HepG2 (cell line): ENCODE results near the gene MAGI1. TPM values are rescaled to one million over a fixed set of nuclear protein-coding genes. Genes with fewer than 3 reads are reported as not detected.

ENCODE experiments used
- BCL6 ChIP-seq: IDR thresholded peaks from 2 replicates; pipeline ENCODE4 v1.6.1; 2016; ENCODE audit warnings: missing genetic modification reagents, missing compliant biosample characterization
- CCDC6 ChIP-seq: sonication (generic); formaldehyde crosslinking; IDR thresholded peaks from 2 replicates; pipeline ENCODE4 v1.8.1; 2022; ENCODE audit warnings: mild to moderate bottlenecking, missing genetic modification reagents, moderate library complexity
- CREB1 ChIP-seq, 2 experiments: fragments of 450-650 bp in 1 of 2; IDR thresholded peaks; 2 replicates each; pipeline ENCODE4 v1.6.1; 2016 to 2017; ENCODE audit warnings: control low read depth in 1 of 2, mild to moderate bottlenecking in 1 of 2, missing compliant biosample characterization in 1 of 2, missing genetic modification characterization in 1 of 2
- CREM ChIP-seq, 2 experiments: sonication (generic) in 1 of 2; formaldehyde crosslinking in 1 of 2; IDR thresholded peaks; 2 replicates each; pipeline versions ENCODE4 v1.4.0 to v1.6.1; 2016 to 2020; ENCODE audit warnings: antibody characterized with exemption in 1 of 2, mild to moderate bottlenecking in 1 of 2, missing genetic modification reagents in 1 of 2
- DPF2 ChIP-seq: sonication (generic); formaldehyde crosslinking; IDR thresholded peaks from 2 replicates; pipeline ENCODE4 v1.4.0; 2020; ENCODE audit warnings: mild to moderate bottlenecking, low read depth, missing genetic modification reagents, borderline replicate concordance
- ETV5 ChIP-seq: IDR thresholded peaks from 2 replicates; pipeline ENCODE4 v1.6.1; 2018; ENCODE audit warnings: missing biosample characterization, missing genetic modification reagents, inconsistent platforms, borderline replicate concordance
- HDAC1 ChIP-seq: sonication (generic); formaldehyde crosslinking; IDR thresholded peaks from 2 replicates; pipeline ENCODE4 v1.5.1; 2020; ENCODE audit warnings: mild to moderate bottlenecking, missing genetic modification reagents
- NCOR1 ChIP-seq: fragments of 200-600 bp; sonication (generic); IDR thresholded peaks from 2 replicates; pipeline ENCODE4 v1.7.0; 2017; ENCODE audit warnings: antibody characterized with exemption, low read length, borderline replicate concordance
- PITX1 ChIP-seq: sonication (generic); formaldehyde crosslinking; IDR thresholded peaks from 2 replicates; pipeline ENCODE4 v1.5.1; 2020; ENCODE audit warnings: mild to moderate bottlenecking, missing genetic modification reagents
- POGZ ChIP-seq: sonication (generic); formaldehyde crosslinking; IDR thresholded peaks from 2 replicates; pipeline ENCODE4 v1.4.0; 2020; ENCODE audit warnings: mild to moderate bottlenecking, missing genetic modification reagents
- POLR2G ChIP-seq: fragments of 200-400 bp; formaldehyde crosslinking; IDR thresholded peaks from 2 replicates; pipeline ENCODE4 v1.6.1; 2018; ENCODE audit warnings: mild to moderate bottlenecking, low read depth, low read length, moderate library complexity
- SIX1 ChIP-seq: sonication (generic); formaldehyde crosslinking; IDR thresholded peaks from 2 replicates; pipeline ENCODE4 v1.4.0; 2020; ENCODE audit warnings: missing genetic modification reagents, borderline replicate concordance
- ZNF274 ChIP-seq: sonication (generic); formaldehyde crosslinking; IDR thresholded peaks from 2 replicates; pipeline ENCODE4 v1.5.1; 2020; ENCODE audit warnings: mild to moderate bottlenecking, missing genetic modification reagents
- ZNF292 ChIP-seq: sonication (generic); formaldehyde crosslinking; IDR thresholded peaks from 2 replicates; pipeline ENCODE4 v1.8.1; 2022; ENCODE audit warnings: mild to moderate bottlenecking, low read depth, missing genetic modification reagents, borderline replicate concordance
- ZNF343 ChIP-seq: sonication (generic); formaldehyde crosslinking; IDR thresholded peaks from 2 replicates; pipeline ENCODE4 v1.4.0; 2020; ENCODE audit warnings: mild to moderate bottlenecking, missing genetic modification reagents
- ZNF44 ChIP-seq: sonication (generic); formaldehyde crosslinking; IDR thresholded peaks from 2 replicates; pipeline ENCODE4 v1.5.1; 2020; ENCODE audit warnings: mild to moderate bottlenecking, missing genetic modification reagents
- ZNF782 ChIP-seq: sonication (generic); formaldehyde crosslinking; IDR thresholded peaks from 2 replicates; pipeline ENCODE4 v1.4.0; 2020; ENCODE audit warnings: missing genetic modification reagents, mild to moderate bottlenecking, borderline replicate concordance
- polyA plus RNA-seq, 8 experiments: library from polyadenylated mRNA; depleted of rRNA in 3 of 8; stranded (reverse) in 7 of 8; unstranded in 1 of 8; fragments of >200 nt; fragmentation: Illumina TruSeq in 4 of 8; extraction: Trizol in 4 of 8; gene quantifications; 2 replicates each; pipeline versions ENCODE4 v1.2.1 to v1.2.3, GENCODE V29; 2011 to 2016; ENCODE audit warnings: low read depth in 4 of 8, missing spikeins in 1 of 8, mixed read lengths in 1 of 8; ENCODE audit not compliant: insufficient read depth in 1 of 8
- total RNA-seq, 5 experiments: library from RNA; depleted of rRNA; stranded (reverse); fragments of >200 nt; fragmentation: Illumina TruSeq; extraction: Trizol; gene quantifications; 2 replicates each; pipeline ENCODE4 v1.2.3, GENCODE V29; 2016; ENCODE audit warnings: low read depth in 1 of 5
- TF ChIP-seq, protein P1 (sequence below): sonication (generic); formaldehyde crosslinking; IDR thresholded peaks from 2 replicates; pipeline ENCODE4 v1.5.0; 2020; ENCODE audit warnings: missing genetic modification reagents
- TF ChIP-seq, protein P2 (sequence below): sonication (generic); formaldehyde crosslinking; IDR thresholded peaks from 2 replicates; pipeline ENCODE4 v1.5.0; 2020; ENCODE audit warnings: mild to moderate bottlenecking, missing genetic modification reagents
- TF ChIP-seq, protein P3 (sequence below): sonication (generic); formaldehyde crosslinking; IDR thresholded peaks from 2 replicates; pipeline ENCODE4 v1.4.0; 2020; ENCODE audit warnings: missing genetic modification reagents
- TF ChIP-seq, protein P4 (sequence below): sonication (generic); formaldehyde crosslinking; IDR thresholded peaks from 2 replicates; pipeline ENCODE4 v1.5.1; 2020; ENCODE audit warnings: missing genetic modification reagents, mild to moderate bottlenecking, borderline replicate concordance

Gene MAGI1
- total and polyA plus RNA-seq, 2 of the 13 experiments (the other 11 are each of a cell fraction or from before 2014, with no cell fraction given): 22.2 to 26.0 TPM

DNA sequence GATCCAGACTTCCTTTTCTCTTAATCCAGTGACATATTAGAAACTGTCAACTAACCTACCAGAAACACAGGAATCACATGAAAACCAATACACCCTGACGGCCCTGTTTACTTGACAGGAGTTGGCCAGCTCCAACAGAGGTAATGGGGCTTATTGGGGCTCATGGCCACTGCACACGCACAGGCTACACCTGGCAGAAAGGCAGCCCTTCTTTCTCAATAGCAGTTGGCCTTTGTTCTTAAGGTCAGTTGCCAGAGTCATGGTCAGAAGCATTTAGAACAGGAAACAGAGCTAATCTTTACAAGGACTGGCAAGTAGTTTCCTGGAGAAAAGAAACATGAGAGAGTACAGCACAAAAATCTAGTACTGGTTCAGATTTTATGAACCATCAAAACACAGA lies 181.8 kb downstream of the MAGI1 start (continued):
- TF ChIP-seq, protein P1, sequence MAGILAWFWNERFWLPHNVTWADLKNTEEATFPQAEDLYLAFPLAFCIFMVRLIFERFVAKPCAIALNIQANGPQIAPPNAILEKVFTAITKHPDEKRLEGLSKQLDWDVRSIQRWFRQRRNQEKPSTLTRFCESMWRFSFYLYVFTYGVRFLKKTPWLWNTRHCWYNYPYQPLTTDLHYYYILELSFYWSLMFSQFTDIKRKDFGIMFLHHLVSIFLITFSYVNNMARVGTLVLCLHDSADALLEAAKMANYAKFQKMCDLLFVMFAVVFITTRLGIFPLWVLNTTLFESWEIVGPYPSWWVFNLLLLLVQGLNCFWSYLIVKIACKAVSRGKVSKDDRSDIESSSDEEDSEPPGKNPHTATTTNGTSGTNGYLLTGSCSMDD (CRISPR knock-in tag): no peak
- peak; percentile 46 for TF ChIP-seq POGZ
- 0 out of 2 replicates have a peak, but pooled peaks have one; percentile 20 for TF ChIP-seq DPF2
- TF ChIP-seq, protein P2, sequence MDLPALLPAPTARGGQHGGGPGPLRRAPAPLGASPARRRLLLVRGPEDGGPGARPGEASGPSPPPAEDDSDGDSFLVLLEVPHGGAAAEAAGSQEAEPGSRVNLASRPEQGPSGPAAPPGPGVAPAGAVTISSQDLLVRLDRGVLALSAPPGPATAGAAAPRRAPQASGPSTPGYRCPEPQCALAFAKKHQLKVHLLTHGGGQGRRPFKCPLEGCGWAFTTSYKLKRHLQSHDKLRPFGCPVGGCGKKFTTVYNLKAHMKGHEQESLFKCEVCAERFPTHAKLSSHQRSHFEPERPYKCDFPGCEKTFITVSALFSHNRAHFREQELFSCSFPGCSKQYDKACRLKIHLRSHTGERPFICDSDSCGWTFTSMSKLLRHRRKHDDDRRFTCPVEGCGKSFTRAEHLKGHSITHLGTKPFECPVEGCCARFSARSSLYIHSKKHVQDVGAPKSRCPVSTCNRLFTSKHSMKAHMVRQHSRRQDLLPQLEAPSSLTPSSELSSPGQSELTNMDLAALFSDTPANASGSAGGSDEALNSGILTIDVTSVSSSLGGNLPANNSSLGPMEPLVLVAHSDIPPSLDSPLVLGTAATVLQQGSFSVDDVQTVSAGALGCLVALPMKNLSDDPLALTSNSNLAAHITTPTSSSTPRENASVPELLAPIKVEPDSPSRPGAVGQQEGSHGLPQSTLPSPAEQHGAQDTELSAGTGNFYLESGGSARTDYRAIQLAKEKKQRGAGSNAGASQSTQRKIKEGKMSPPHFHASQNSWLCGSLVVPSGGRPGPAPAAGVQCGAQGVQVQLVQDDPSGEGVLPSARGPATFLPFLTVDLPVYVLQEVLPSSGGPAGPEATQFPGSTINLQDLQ (CRISPR knock-in tag): no peak
- TF ChIP-seq, protein P3, sequence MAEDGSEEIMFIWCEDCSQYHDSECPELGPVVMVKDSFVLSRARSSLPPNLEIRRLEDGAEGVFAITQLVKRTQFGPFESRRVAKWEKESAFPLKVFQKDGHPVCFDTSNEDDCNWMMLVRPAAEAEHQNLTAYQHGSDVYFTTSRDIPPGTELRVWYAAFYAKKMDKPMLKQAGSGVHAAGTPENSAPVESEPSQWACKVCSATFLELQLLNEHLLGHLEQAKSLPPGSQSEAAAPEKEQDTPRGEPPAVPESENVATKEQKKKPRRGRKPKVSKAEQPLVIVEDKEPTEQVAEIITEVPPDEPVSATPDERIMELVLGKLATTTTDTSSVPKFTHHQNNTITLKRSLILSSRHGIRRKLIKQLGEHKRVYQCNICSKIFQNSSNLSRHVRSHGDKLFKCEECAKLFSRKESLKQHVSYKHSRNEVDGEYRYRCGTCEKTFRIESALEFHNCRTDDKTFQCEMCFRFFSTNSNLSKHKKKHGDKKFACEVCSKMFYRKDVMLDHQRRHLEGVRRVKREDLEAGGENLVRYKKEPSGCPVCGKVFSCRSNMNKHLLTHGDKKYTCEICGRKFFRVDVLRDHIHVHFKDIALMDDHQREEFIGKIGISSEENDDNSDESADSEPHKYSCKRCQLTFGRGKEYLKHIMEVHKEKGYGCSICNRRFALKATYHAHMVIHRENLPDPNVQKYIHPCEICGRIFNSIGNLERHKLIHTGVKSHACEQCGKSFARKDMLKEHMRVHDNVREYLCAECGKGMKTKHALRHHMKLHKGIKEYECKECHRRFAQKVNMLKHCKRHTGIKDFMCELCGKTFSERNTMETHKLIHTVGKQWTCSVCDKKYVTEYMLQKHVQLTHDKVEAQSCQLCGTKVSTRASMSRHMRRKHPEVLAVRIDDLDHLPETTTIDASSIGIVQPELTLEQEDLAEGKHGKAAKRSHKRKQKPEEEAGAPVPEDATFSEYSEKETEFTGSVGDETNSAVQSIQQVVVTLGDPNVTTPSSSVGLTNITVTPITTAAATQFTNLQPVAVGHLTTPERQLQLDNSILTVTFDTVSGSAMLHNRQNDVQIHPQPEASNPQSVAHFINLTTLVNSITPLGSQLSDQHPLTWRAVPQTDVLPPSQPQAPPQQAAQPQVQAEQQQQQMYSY (CRISPR knock-in tag): no peak
- no peak for TF ChIP-seq CCDC6 (CRISPR knock-in tag)
- peak; percentile 45; the same call in 1 of the 2 replicates for TF ChIP-seq PITX1
- TF ChIP-seq BCL6 (CRISPR knock-in tag): peak; percentile 63
- 0 out of 2 replicates have a peak, but pooled peaks have one; percentile 11 for TF ChIP-seq CREM (IDR thresholded peaks at IDR 0.05)
- TF ChIP-seq CREM (CRISPR knock-in tag; IDR thresholded peaks at IDR 0.05): no peak
- no peak for TF ChIP-seq POLR2G
- TF ChIP-seq ZNF44 (CRISPR knock-in tag): no peak
- no peak; the same call in 1 of the 2 replicates for TF ChIP-seq HDAC1 (CRISPR knock-in tag)
- TF ChIP-seq NCOR1: no peak
- TF ChIP-seq ZNF274: no peak
- peak; percentile 61; the same call in 1 of the 2 replicates for TF ChIP-seq ZNF292 (CRISPR knock-in tag)
- TF ChIP-seq ZNF782 (CRISPR knock-in tag): no peak
- no peak for TF ChIP-seq CREB1 (IDR thresholded peaks at IDR 0.05)
- TF ChIP-seq CREB1 (CRISPR knock-in tag; IDR thresholded peaks at IDR 0.05): peak; percentile 11; the same call in 1 of the 2 replicates
- TF ChIP-seq, protein P4, sequence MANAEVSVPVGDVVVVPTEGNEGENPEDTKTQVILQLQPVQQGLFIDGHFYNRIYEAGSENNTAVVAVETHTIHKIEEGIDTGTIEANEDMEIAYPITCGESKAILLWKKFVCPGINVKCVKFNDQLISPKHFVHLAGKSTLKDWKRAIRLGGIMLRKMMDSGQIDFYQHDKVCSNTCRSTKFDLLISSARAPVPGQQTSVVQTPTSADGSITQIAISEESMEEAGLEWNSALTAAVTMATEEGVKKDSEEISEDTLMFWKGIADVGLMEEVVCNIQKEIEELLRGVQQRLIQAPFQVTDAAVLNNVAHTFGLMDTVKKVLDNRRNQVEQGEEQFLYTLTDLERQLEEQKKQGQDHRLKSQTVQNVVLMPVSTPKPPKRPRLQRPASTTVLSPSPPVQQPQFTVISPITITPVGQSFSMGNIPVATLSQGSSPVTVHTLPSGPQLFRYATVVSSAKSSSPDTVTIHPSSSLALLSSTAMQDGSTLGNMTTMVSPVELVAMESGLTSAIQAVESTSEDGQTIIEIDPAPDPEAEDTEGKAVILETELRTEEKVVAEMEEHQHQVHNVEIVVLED: no peak
- TF ChIP-seq ZNF343 (CRISPR knock-in tag): no peak
- TF ChIP-seq ETV5 (CRISPR knock-in tag): peak; percentile 72; the same call in 1 of the 2 replicates
- no peak for TF ChIP-seq SIX1 (CRISPR knock-in tag)
